PC-9 (cell line): ENCODE data around the gene TRIM36. TPM values are rescaled to one million over a fixed set of nuclear protein-coding genes. Genes with fewer than 3 reads are reported as not detected.

ENCODE experiments used
- BruUV-seq: library from RNA; stranded (reverse); fragments of 400-500 nt; replicated peaks from 2 replicates; lab custom pipeline; 2021; lab: Mats Ljungman, UMichigan
- CTCF ChIA-PET: fragments of 300-600 bp; sonication (Branson Sonifier 250); formaldehyde crosslinking; loops from one replicate; lab custom pipeline; 2022; ENCODE audit warnings: antibody characterized with exemption; lab: Charles Lee
- POLR2A ChIA-PET: fragments of 300-600 bp; sonication (Branson Sonifier 250); formaldehyde crosslinking; loops from one replicate; lab custom pipeline; 2022; ENCODE audit warnings: antibody characterized with exemption; ENCODE audit not compliant: unreplicated experiment; lab: Charles Lee
- DNase-seq, 2 experiments: peaks; one replicate each; pipeline versions ENCODE4 v3.0.0 to v3.0.0-alpha.2; 2015 to 2022; ENCODE audit warnings: mixed read lengths in 1 of 2
- H2AFZ ChIP-seq: fragments of 200-600 bp; sonication (generic); 2 replicates; pipeline ENCODE4 v1.8.1; 2017; ENCODE audit warnings: antibody characterized with exemption
- H3F3A ChIP-seq: fragments of 200-600 bp; sonication (generic); 2 replicates; pipeline ENCODE4 v1.8.1; 2017; ENCODE audit warnings: antibody characterized with exemption, mild to moderate bottlenecking, low read depth; ENCODE audit not compliant: insufficient read depth
- H3K27ac ChIP-seq: fragments of 200-600 bp; sonication (generic); 2 replicates; pipeline ENCODE4 v1.6.1; 2016; ENCODE audit warnings: mixed run types
- H3K27me3 ChIP-seq: fragments of 200-600 bp; sonication (generic); 2 replicates; pipeline ENCODE4 v1.6.1; 2016; ENCODE audit warnings: low read depth, mixed run types; ENCODE audit not compliant: insufficient read depth
- H3K36me3 ChIP-seq: fragments of 200-600 bp; sonication (generic); 2 replicates; pipeline ENCODE4 v1.6.1; 2016; ENCODE audit warnings: low read depth, mixed run types
- H3K4me1 ChIP-seq: fragments of 200-600 bp; sonication (generic); replicated peaks from 2 replicates; pipeline ENCODE4 v1.6.1; 2016; ENCODE audit warnings: mixed run types; ENCODE audit not compliant: insufficient read depth
- H3K4me2 ChIP-seq: fragments of 200-600 bp; sonication (generic); 2 replicates; pipeline ENCODE4 v1.6.1; 2017; ENCODE audit warnings: mixed run types
- H3K4me3 ChIP-seq: fragments of 200-600 bp; sonication (generic); 2 replicates; pipeline ENCODE4 v1.6.1; 2016; ENCODE audit warnings: mixed run types
- H3K79me2 ChIP-seq: fragments of 200-600 bp; sonication (generic); 2 replicates; pipeline ENCODE4 v1.6.1; 2017; ENCODE audit warnings: low read depth, mixed run types
- H3K9me2 ChIP-seq: fragments of 200-600 bp; sonication (generic); 2 replicates; pipeline ENCODE4 v1.8.1; 2017; ENCODE audit warnings: mild to moderate bottlenecking; ENCODE audit not compliant: insufficient read depth
- H3K9me3 ChIP-seq: fragments of 200-600 bp; sonication (generic); 2 replicates; pipeline ENCODE4 v1.8.1; 2016; ENCODE audit warnings: low read depth; ENCODE audit not compliant: insufficient read depth
- H4K20me1 ChIP-seq: fragments of 200-600 bp; sonication (generic); 2 replicates; pipeline ENCODE4 v1.8.1; 2017; ENCODE audit not compliant: insufficient read depth
- EZH2 ChIP-seq: fragments of 200-600 bp; sonication (generic); IDR thresholded peaks from 2 replicates; pipeline ENCODE4 v1.8.0; 2017; ENCODE audit warnings: antibody characterized with exemption, low read depth
- intact Hi-C: fragments of 100-400 bp; cut with micrococcal nuclease; formaldehyde crosslinking; loops from one replicate; pipeline ENCODE4 v1.10.0; 2022; ENCODE audit not compliant: unreplicated experiment
- total RNA-seq: library from RNA; stranded (reverse); gene quantifications from 2 replicates; pipeline ENCODE4 v1.2.3, GENCODE V29; 2021
- TF ChIP-seq, protein P1 (sequence below): fragments of 200-600 bp; sonication (generic); conservative IDR thresholded peaks from 2 replicates; pipeline ENCODE4 v1.6.1; 2017; ENCODE audit warnings: mixed run types, antibody characterized with exemption, mild to moderate bottlenecking, moderate library complexity

TRIM36 gene
- total RNA-seq, 1 experiment from 2014 or later = 0.22 TPM

DNA sequence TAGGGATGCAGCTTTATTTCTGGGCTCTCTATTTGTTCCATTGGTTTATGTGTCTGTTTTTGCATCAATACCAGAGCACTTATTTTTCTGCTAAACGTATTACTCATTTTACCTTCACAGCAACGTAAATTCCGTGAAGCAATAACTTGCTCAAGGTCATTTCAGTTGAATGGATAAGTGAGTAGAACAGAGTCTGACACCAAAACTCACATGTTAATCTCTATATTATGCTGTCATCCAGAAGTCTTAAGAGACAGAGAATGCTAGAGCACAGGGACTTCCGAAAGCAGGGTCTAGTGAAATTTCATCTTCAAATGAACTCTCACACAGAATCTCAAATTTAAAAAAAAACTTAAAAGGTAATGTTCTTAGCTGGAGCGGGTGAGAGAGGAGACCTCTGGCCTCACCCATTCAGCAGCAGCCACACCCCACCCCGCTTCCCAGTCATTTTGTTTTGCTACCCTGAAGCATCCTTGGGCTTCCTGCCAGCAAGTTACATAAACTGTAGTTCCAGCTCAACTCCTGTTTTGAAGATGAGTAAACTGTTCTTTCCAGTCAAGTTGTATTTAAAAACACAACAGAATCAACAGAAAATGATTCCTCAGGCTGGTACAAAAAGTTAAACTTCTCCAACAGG is 69.3 kb downstream of the TRIM36 start:
- H3K79me2 ChIP-seq = no peaks in the 10 kb centered on the region
- H3K36me3 ChIP-seq = no peaks in the 10 kb centered on the region
- no peak overlapping the region for H3K4me2 ChIP-seq
- no peaks in the 10 kb centered on the region for H3K4me1 ChIP-seq
- no peaks in the 10 kb centered on the region for H4K20me1 ChIP-seq
- H3F3A ChIP-seq = no peaks in the 10 kb centered on the region; the same call in 1 of the 2 replicates
- H3K9me2 ChIP-seq = 0 out of 2 replicates have a peak, but pooled peaks cover 4% of the 10 kb centered on the region
- no peak for DNase-seq
- no peak for TF ChIP-seq EZH2
- TF ChIP-seq, protein P1, sequence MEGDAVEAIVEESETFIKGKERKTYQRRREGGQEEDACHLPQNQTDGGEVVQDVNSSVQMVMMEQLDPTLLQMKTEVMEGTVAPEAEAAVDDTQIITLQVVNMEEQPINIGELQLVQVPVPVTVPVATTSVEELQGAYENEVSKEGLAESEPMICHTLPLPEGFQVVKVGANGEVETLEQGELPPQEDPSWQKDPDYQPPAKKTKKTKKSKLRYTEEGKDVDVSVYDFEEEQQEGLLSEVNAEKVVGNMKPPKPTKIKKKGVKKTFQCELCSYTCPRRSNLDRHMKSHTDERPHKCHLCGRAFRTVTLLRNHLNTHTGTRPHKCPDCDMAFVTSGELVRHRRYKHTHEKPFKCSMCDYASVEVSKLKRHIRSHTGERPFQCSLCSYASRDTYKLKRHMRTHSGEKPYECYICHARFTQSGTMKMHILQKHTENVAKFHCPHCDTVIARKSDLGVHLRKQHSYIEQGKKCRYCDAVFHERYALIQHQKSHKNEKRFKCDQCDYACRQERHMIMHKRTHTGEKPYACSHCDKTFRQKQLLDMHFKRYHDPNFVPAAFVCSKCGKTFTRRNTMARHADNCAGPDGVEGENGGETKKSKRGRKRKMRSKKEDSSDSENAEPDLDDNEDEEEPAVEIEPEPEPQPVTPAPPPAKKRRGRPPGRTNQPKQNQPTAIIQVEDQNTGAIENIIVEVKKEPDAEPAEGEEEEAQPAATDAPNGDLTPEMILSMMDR = no peak
- no peaks in the 10 kb centered on the region for H3K27me3 ChIP-seq
- ChIA-PET CTCF (no interaction called here), POLR2A (no interaction called here)
- intact Hi-C loops = no loop called here
- BruUV-seq = no TSS peak
- H2AFZ ChIP-seq = no peak overlapping the region
- no peak overlapping the region for H3K27ac ChIP-seq
- no peaks in the 10 kb centered on the region for H3K9me3 ChIP-seq
- no peak overlapping the region for H3K4me3 ChIP-seq

DNA sequence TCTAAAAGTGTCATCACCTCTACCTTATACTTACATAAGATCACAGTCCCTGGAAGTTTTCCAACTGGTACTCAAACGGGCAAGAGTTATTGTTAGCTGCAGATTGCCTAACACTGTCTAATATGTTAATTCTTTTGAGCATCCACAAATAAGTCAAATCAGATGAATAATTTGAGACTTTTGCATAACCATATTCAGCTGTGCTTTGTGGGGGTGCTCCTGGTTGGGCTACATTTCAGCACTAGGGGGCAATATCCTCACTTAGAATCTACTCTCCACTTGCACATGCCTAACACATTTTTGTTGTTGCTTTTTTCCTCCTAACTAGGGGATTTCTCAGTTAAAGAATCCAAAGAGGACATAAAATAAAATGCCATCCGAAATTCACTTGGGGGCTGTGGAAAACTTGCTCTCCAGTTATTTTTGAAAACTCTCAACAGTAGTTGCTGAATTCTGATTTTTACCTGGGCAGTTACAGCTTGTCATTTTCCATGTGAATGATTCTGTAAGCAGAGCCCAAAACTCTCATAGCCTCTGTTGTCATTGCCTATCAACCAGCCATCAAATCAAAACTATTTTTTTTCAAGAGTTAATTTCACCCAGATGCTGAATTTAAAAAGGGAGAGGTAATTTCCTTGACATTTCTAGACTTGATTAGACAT is 71.5 kb downstream of the TRIM36 start:
- H3K27ac ChIP-seq = no peak overlapping the region
- intact Hi-C loops = loop anchor here (1.0 to 5.0 kb wide), 5 partner anchors 148 to 970 kb away; partner anchors contain the start of genes AP3S1 and ATG12
- no peak overlapping the region for H3K4me3 ChIP-seq
- no peak overlapping the region for H3K4me2 ChIP-seq
- peak; percentile 24 to 38 for DNase-seq
- H3K4me1 ChIP-seq = no peaks in the 10 kb centered on the region
- no peak overlapping the region for H2AFZ ChIP-seq
- POLR2A ChIA-PET = no interaction called here
- no peaks in the 10 kb centered on the region for H3K36me3 ChIP-seq
- TF ChIP-seq, protein P1 = peak; percentile 82
- no peak for TF ChIP-seq EZH2
- CTCF ChIA-PET = no interaction called here
- no peaks in the 10 kb centered on the region for H3K79me2 ChIP-seq
- H3F3A ChIP-seq = no peaks in the 10 kb centered on the region; the same call in 1 of the 2 replicates
- BruUV-seq = no TSS peak
- H3K27me3 ChIP-seq = no peaks in the 10 kb centered on the region
- H3K9me3 ChIP-seq = no peaks in the 10 kb centered on the region
- H4K20me1 ChIP-seq = no peaks in the 10 kb centered on the region
- 0 out of 2 replicates have a peak, but pooled peaks cover 4% of the 10 kb centered on the region for H3K9me2 ChIP-seq

DNA sequence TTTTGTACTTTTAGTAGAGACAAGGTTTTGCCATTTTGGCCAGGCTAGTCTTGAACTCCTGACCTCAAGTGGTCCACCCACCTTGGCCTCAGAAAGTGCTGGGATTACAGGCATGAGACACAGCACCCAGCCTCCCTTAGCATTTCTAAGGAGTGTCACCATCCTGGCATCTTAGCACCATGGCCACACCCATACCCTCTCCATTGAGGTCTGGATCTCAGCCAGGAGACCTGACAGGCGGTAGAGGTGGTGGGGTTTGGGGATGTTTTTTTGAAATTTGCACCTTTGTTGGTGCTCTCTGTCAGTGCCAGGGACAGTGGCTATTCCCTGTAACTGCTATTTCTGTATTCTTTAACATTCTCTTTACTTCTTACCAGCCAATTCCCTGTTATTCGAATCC is 72.5 kb downstream of the TRIM36 start:
- no peak overlapping the region for H3K4me3 ChIP-seq
- H3K4me2 ChIP-seq = no peak overlapping the region
- no peaks in the 10 kb centered on the region for H3K4me1 ChIP-seq
- 0 out of 2 replicates have a peak, but pooled peaks cover 2% of the 10 kb centered on the region for H3K9me2 ChIP-seq
- no peaks in the 10 kb centered on the region for H3K9me3 ChIP-seq
- no peaks in the 10 kb centered on the region; the same call in 1 of the 2 replicates for H3F3A ChIP-seq
- intact Hi-C loops = loop anchor here (5.0 kb wide), 1 partner anchor 745 kb away; the partner anchor contains the start of genes AP3S1 and ATG12
- no peak overlapping the region for H3K27ac ChIP-seq
- DNase-seq = no peak
- no peaks in the 10 kb centered on the region for H3K36me3 ChIP-seq
- no peaks in the 10 kb centered on the region for H4K20me1 ChIP-seq
- POLR2A ChIA-PET = no interaction called here
- no peak for TF ChIP-seq EZH2
- TF ChIP-seq, protein P1 = no peak
- CTCF ChIA-PET = no interaction called here
- no peak overlapping the region for H2AFZ ChIP-seq
- no peaks in the 10 kb centered on the region for H3K27me3 ChIP-seq
- H3K79me2 ChIP-seq = no peaks in the 10 kb centered on the region
- no TSS peak for BruUV-seq
